ENCODE measurements around the gene MATN4.

MATN4 gene

DNA sequence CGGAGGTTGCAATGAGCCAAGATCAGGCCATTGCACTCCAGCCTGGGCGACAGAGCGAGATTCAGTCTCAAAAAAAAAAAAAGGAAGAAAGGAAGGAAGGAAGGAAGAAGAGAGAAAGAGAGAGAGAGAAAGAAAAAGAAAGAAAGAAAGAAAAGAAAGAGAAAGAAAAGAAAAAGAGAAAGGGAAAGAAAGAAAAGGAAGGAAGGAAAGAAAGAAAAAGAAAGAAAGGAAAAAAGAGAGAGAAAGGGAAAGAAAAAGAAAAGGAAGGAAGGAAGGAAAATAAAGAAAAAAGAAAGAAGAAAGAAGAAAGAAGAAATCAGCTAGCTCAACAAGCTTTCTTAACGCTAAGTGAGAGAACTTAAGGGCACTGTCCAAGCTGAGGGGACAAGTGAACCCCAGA lies 7.6 kb upstream of the MATN4 start:
- no peak for DNase-seq (ENCODE audit: low spot score)

DNA sequence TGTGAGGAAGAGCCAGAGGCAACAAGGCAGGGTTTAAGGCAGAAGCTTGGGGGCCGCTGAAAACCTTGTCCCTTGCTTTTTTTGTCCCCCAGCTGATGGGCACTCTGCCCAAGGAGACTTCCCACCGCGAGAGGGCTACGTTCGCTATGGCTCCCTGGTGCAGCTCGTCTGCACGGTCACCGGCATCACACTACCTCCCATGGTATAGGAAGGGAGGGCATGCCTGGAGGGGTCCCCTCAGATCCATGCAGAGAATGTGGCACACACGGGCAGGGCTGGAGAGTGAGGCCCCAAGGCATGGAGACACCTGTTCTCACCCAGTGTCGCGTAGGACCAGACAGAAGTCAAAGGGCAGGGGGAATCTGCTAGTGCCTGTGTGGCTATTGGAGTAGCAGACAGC lies 5.8 kb upstream of the MATN4 start:
- no peak for DNase-seq (ENCODE audit: low spot score)

DNA sequence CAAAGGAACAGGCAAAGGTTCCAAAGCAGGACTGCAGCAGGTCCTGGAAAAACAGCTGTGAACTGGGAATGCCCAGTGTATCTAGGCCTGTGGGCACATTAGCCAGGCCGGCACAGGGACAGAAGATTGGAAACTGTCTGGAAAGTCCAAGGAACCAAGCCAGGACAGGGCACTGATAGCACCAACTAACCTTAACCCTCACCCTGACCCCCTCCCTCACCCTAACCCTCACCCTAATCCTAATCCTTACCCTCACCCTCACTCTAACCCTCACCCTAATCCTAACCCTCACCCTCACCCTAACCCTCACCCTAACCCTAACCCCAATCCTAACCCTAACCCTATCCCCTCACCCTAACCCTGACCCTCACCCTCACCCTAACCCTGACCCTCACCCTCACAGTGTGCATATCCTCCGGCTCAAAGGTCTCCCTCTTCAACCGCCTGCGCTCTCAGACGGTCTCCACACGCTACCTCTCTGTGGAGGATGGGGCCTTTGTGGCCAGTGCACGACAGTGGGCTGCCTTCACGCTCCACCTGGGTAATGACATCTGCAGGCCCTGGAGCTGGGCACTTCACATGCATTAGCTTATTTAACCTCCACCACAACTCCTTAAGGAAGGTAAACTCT lies 5.1 kb upstream of the MATN4 start:
- DNase-seq (ENCODE audit: low spot score) = no peak

DNA sequence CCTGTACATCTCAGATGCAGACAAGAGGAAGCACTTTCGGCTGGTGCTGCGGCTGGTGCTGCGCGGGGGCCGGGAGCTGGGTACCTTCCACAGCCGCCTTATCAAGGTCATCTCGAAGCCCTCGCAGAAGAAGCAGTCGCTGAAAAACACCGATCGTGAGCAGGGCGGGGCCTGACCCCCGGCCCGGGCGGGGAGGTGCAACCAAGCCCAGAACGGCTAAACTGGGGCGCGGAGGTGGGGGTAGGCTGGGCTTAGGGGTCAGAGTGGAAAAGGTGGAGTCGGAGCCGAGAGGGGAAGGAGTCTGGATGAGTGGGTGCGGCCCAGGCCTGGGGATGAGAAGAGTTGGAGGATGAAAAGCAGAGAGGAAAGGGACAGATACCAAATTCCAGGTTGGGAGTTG lies 4.1 kb upstream of the MATN4 start:
- DNase-seq (ENCODE audit: low spot score) = no peak

DNA sequence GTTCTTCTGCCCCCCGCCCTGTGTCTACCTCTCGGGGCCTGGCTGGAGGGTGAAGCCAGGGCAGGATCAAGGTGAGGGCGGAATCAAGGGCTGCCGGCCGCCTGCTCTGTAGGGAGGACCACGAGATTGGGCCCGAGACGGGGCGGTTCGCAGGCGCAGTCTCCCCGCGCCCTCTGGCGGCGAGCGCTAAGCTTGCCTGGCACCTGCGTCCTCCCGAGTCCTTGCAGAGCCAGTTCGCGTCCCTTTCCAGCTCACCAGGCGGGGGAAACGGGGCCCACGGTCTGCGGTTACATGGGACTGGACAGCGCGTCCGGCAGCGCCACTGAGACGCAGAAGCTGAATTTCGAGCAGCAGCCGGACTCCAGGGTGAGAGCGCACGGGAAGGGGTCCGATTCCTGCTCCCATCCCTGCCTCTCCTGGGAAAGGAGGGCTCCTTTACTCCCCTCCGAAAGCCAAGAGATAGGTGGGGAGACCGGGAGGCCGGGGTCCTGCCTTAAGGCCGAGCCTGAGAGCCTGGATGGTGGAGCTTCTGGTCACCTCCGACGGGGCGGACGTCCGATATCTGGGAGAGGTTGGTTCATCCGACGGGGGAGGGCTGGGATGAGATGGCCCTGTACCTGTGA lies 3.6 kb upstream of the MATN4 start:
- peak; percentile 86 for DNase-seq (ENCODE audit: low spot score)

DNA sequence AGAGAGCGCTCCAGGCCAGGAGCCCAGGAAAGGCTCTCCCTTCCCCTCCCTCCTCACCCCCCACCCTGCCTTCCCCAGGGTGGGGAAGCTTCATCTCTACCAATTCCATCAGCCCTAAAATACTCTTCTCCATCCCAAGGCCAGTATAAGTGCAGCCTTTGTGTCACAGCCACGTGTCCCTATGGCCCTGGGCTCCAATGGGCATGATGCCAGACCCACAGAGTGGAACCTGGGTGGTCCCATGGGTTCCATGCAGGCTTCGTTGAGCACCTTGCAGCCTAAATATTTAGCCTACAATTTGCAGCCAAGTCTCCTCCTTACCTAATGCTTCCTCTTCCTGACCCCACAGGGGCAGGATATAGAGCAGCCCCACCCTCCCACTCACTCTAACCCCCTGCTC lies 976 bp upstream of the MATN4 start:
- DNase-seq (ENCODE audit: low spot score) = no peak

DNA sequence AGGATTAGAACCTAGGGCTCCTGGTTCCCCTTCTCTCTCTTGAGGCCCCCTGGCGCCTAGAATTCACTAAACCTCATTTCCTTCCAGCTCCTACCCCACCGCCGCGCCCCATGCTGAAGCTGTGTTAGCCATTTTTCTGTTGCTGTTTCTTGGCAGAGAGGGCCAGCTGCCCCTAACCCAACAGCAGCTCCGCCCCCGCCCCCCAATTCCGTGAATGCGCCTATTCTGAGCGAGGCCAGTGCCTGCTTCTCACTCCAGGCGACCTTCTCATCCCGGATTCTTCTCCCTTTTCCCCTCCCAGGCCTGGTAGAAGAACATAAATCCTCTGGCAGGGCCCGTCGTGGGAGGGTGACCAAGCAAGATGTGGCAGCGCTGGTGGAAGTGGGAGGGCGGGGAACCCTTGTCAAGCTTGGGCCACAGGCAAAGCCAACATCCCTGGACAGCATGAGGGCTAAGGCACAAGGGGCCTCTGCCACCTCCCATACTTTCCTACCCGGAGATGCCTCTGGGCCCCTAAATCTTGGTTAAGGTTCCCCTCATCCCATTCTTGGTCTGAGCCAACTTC lies 941 bp downstream of the MATN4 start:
- DNase-seq (ENCODE audit: low spot score) = no peak

DNA sequence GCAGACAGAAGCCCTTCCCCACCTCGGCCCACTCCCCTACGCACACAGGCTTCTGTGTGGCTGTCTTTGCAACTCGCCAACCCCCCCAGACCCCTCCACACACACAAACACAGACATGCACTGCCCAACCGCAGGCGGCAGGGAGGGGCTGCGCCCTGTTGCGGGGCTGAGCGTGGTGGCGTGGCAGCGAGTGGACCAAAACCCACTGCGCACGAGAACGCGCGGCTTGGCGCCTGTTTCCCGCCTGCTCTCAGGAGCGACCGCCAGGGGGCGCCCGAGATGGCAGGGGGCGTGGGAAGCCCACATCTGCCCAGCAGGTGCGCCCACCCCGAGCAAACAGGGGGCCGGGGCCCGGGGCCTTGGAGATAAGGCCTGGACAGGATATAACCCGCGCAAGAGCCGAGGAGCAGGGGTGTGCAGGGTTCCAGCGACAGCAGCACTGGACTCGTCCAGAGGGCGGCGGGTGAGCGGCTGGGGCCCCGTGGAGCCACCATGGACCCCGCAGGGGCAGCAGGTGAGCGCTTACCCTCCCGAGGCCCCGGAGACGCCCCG lies 1.6 kb downstream of the MATN4 start, which contains the start of gene RBPJL:
Gene RBPJL (plus strand): TSS at position 410 of the 552 bp plus-strand sequence. CDS start 83 bp downstream, at position 493.
- peak; percentile 73 for DNase-seq (ENCODE audit: low spot score)

DNA sequence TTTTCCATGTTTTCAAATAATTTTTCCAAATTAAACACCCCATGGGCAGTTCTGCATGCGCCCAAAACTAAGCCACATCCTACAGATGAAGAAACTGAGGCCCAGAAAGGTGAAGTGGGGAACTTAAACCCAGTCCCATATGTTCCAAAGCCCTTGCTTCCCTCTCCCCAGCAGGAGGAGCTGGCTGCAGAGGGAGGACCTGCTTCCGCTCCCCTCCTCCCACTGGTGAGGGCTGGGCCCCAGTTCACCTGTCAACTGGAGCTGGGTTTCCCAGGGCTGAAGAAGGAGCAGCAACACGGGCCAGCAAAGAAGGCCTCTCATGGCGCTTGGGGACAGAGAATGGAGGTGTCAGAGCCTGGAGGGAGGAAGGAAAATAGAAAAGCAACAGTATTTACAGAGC lies 2.8 kb downstream of the MATN4 start:
- no peak for DNase-seq (ENCODE audit: low spot score)

DNA sequence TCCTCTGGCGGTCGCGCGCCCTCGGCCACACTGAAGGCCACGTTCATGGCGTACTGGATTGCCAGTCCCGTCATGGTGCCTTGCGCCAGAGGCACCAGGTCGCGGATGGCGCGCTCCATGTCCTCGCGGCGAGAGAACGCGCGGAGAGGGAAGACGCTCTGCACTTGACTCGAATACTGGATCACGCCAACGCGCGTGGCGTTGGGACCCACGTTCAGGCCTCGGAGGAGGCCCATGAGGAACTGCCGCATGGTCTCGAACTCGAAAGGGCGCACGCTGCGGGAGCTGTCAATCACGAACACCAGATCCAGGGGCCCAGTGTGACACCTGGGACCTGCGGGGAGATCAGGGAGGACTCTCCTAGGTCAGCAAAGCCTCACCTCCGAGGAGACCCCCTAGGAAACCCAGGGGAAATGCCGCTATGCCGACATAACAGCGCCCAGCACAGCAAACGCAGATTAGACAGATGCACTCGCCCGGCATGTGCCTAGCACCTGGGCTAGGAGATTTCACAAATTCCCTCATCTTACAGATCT lies 3.6 kb downstream of the MATN4 start:
- DNase-seq (ENCODE audit: low spot score) = no peak

DNA sequence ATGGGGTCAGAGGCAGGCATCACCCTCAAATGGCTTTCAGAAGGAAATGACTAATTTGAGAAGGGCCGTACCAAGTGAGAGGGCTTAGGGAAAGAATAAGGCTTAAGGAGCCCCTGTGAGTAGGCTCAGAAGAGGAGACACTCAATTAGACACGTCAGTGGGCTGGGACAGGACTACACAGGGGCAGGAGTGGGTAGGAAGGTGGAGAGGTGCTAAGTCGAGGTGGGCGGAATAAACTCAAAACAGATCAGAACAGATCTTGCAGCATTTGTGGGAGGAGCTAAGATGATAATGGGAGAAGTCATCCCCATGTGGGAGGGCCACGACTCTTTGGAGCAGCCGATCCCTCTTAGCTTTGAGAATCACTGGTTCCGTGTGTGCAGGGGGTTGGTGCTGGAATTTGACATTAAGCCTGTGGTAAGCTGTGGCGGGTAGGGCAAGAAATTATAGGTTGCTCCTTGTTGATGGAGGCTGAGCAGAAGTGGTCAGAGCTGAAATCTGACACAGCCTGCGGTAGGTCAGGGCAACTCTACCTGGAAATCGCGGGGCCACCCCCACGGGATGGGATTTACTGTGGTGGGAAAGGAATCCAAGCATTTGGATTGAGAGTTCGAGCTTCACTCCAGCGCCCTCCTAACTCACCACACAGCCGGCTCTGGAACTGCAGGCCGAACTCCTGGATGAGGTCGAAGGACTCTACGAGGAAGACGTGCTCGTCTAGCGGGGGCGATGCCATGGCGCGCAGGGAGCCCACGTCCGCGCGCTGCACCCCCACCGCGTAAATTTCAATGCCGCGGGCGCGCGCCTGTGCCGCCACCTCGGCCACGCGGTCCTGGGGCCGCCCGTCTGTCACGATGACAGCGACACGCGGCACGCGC lies 4.3 kb downstream of the MATN4 start:
- no peak for DNase-seq (ENCODE audit: low spot score)

DNA sequence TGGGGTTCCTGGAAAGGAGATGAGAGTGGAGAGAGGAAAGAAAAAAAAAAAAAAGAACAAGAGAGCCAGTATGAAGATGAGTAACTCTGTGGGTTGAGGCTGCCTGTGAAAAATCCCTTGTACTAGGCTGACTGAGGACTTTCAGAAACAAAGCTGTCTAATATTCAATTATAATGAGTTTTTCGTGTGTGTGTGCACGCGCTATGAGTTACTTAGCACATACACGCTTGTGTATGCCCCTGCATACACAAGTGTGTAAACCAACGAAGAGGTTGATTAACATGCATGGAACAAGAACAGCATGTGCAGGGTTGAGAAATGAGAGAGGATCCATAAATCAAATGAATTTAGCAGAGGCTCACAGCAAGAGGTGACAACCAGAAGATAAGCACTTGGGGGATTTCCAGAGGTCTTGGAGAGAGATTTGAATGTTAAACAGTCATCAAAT lies 6.3 kb downstream of the MATN4 start:
- no peak for DNase-seq (ENCODE audit: low spot score)

DNA sequence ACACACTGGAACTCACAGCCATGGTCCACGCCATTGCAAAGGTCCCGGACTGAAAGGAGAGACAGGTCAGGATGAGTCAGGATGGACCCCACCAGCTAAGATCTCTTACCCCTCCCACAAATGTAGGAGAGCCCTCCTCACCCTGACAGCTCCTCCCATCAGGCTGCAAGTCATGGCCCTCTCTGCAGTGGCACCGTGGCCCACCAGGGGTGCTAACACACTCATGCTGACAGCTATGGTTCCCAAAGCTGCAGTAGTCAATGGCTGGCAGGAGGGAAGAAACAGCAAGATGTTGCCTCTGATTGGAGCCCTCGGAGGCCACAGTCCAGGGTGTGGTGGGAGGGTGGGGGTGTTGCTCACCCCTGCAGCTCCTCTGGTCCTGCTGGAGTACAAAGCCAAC lies 7.1 kb downstream of the MATN4 start:
- DNase-seq (ENCODE audit: low spot score) = peak; percentile 73

DNA sequence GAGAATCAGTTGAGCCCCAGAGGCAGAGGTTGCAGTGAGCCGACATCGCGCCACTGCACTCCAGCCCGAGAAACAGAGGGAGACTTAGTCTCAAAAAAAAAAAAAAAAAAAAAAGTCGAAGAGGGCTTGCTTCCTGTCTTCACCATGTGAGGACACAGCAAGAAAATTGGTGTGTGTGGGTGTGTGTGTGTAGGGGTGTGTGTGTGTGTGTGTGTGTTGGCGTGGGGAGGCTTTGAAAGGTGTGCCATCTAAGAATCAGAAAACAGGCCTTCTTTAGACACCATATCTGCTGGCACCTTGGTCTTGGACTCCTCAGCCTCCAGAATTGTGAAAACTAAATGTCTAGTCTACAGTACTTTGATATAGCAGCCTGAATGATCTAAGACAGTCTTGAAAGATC lies 8.3 kb downstream of the MATN4 start:
- DNase-seq (ENCODE audit: low spot score) = no peak

DNA sequence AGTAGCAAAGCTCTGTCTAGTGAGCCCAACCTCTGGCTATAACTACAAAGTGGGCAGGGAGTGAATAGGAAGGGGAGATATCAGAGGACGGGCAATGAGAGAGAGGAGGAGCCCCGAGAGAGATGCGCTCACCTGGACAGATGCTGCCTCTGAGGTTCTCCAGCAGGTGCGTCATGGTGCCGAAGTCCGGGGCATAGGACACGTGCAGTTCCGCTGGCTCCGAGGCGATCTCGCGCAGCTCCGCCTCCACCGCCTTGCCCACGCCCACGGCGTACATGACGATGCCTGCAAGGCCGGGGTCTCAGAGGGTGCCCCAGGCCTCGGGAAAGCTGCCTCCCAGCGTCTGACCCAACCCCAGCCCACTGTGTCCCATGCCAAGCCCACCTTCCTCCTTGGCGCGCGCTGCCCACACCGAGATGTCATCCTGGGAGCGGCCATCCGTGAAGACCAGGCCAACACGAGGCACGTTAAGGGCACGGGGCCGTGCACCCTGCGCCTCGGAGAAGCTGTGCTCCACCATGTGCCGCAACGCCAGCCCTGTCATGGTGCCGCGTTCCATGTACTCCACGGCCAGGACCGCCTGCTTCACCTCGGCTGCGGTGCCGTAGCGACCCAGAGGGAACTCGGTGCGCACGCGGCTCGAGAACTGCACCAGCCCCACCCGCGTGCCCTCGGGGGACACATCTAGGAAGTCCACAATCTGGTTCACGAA lies 10.2 kb downstream of the MATN4 start:
- DNase-seq (ENCODE audit: low spot score) = no peak

DNA sequence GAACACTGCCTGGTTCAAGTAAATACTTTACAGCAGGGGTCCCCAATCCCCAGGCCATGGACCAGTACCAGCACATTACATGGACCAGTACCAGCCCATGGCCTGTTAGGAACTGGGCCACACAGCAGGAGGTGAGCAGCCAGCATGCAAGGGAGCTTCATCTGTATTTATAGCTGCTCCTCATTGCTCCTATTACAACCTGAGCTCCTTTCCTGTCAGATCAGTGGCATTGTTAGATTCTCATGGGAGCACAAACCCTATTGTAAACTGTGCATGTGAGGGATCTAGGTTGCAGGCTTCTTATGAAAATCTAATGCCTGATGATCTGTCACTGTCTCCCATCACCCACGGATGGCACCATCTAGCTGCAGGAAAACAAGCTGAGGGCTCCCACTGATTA lies 13.4 kb downstream of the MATN4 start:
- no peak for DNase-seq (ENCODE audit: low spot score)

DNA sequence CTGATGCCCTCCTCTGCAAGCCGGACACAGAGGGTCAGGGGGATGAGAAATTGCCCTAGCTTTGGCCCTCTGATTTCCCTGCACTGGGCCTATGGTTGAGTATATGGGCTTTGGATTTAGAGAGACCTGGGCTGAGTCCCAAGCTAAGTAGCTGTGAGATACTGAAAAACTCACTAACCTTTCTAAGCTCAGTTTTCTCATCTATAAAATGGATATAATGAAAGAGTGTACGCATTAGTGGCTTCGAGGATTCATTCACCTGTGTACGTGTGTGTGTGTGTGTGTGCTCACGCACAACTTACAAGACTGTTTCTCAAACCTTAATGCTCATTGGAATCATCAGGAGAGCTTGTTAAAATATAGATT lies 14.1 kb downstream of the MATN4 start:
- DNase-seq (ENCODE audit: low spot score) = no peak

DNA sequence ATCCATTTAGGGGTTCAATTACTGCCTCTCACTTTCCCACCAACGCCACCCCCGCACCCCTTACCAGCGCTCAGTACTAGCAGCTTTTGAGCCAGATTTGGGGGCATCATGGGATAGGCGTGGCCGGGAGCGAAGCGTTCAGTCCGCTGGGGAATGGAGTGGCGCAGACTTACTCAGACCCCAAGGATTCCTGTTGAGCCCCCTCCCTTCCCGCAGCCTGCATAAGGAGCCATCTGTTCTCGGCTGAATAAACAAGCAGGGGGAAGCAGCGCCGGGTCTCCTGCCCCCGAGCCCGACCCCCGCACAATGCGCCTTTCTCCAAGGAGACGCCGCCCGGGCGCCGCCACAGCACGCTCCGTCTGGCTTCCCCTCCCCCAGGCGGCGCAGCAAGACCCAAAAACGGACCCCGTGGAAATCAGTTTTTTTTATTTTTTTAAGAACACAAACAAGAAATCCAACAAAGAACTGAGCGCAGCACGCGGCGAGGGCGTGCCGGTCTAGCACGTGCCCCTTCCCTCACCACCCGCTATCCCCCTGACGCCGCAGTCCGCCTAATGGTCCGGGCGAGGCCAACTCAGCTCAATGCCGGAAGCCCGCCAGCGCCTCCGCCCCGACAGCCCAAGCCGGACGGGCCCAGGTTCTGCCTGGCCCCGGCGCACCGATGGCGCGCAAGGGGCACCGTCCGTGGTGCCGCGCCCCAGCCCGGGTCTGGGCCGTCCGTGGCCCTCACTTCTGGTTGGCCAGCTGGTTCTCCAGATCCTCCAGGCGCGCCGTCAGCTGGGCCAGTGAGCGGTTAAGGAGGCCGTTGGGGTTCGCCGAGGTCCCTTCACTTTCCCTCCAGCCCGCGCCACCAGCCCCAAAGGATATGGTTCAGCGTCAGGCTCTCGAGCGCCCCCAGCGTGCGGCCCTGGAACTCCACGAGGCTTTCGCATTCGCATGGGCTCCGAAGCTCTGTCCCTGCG lies 14.8 kb downstream of the MATN4 start:
- DNase-seq (ENCODE audit: low spot score) = peak; percentile 92

DNA sequence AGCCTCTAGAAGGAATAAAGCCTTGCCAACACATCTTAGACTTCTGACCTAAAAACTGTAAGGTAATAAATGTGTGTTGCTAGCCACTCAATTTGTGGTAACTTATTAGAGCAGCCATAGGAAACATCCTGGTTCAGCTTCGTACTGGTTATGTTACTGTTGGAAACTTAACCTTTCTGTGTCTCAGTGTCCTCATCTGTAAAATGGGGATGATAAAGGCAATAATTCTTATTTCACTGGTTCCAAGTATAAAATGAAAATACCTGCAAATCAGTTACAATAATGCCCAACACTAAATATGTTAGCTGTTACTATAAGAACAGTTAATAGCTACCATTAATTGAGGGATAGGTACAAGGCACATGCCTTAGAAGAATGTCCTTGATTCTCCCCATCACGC lies 15.8 kb downstream of the MATN4 start:
- no peak for DNase-seq (ENCODE audit: low spot score)

DNA sequence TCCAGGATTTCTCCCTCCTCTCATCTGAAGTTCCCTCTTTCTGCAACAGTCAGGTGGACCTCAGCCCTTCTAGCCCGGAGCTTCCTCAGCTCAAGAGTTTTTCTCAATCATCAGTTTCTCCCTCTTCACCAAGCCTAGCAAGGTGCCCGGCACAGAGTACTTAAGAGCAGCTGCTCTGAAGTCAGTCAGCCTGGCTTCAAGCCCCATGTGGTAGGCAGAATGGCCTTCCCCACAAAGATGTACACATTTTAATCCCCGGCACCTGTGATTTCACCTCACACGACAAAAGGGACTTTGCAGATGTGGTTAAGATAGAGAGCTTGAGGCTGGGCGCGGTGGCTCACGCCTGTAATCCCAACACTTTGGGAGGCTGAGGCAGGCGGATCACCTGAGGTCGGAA lies 16.6 kb downstream of the MATN4 start:
- DNase-seq (ENCODE audit: low spot score) = no peak

Measured in ecto neural progenitor cell (in vitro differentiated cells).